ENCODE data around the gene GEN1. TPM values are rescaled to one million over a fixed set of nuclear protein-coding genes. Genes with fewer than 3 reads are reported as not detected.
"Not testable (repeated sequence)": the region's sequence is repeated elsewhere in the genome, so short reads cannot be mapped to it uniquely, and the experiment has no call there.

Gene GEN1
- total RNA-seq, 1 donor, result 32.4 TPM

GRCh38 chr2:17821535-17822444 is 67.9 kb downstream of the GEN1 start:
- no peak for TF ChIP-seq CTCF (IDR thresholded peaks at IDR 0.05; ENCODE audit: insufficient read depth, low read length)
- DNase-seq (ENCODE audit: low read depth), result no peak
- no peak overlapping the region for H3K4me3 ChIP-seq (ENCODE audit: low read depth, low read length)

- no peak for DNase-seq (ENCODE audit: low read depth)
- TF ChIP-seq CTCF (IDR thresholded peaks at IDR 0.05; ENCODE audit: insufficient read depth, low read length), result no peak
- H3K4me3 ChIP-seq (ENCODE audit: low read depth, low read length), result no peak overlapping the region
These were observed 68.6 kb downstream of the GEN1 start for GRCh38 chr2:17822445-17823117.

- not testable (repeated sequence) for H3K4me3 ChIP-seq (ENCODE audit: low read depth, low read length); DNase-seq (ENCODE audit: low read depth)
These were observed 69.7 kb downstream of the GEN1 start for GRCh38 chr2:17823646-17824045.

- H3K4me3 ChIP-seq (ENCODE audit: low read depth, low read length), result no peak overlapping the region
- no peak for DNase-seq (ENCODE audit: low read depth)
- no peak for TF ChIP-seq CTCF (IDR thresholded peaks at IDR 0.05; ENCODE audit: insufficient read depth, low read length)
These were observed 73.4 kb downstream of the GEN1 start for GRCh38 chr2:17827316-17827715.

GRCh38 chr2:17827785-17828184 is 73.8 kb downstream of the GEN1 start:
- DNase-seq (ENCODE audit: low read depth), result no peak
- no peak overlapping the region for H3K4me3 ChIP-seq (ENCODE audit: low read depth, low read length)
- no peak for TF ChIP-seq CTCF (IDR thresholded peaks at IDR 0.05; ENCODE audit: insufficient read depth, low read length)

- peak; percentile 87 for TF ChIP-seq CTCF (IDR thresholded peaks at IDR 0.05; ENCODE audit: insufficient read depth, low read length)
- peak overlapping the region; percentile 37 for H3K4me3 ChIP-seq (ENCODE audit: low read depth, low read length)
- peak; percentile 56 for DNase-seq (ENCODE audit: low read depth)
These were observed 76.4 kb downstream of the GEN1 start for GRCh38 chr2:17830053-17831034.
